ENCODE measurements around the gene AFTPH. TPM values are rescaled to one million over a fixed set of nuclear protein-coding genes. Genes with fewer than 3 reads are reported as not detected.

Gene AFTPH
- total RNA-seq, 2 experiments from 2014 or later, result 24.2 to 24.3 TPM

DNA sequence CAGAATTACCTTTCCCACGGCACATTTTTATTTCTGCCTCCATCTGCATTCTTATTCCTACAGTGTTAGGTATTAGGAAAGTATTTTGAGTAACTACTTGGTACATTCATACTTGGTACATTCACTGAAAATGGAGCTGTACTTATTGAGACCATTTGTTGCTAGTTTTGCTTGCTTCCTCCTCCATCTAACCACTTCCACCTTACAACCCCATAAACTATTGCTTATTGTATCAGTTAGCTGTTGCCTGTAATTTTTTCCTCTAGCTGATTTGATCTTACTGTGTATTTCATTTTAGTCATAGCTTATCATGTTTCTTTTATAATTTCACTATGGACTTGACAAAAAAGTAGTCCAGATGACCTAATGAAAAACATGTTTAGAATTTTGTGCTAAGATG lies 50.7 kb downstream of the AFTPH start:
- Histone ChIP-seq H3K27ac (ENCODE audit: low read depth in 1 of 2, low read length in 2 of 2) (no peak overlapping the region), H3K4me3 (ENCODE audit: low read length) (no peak overlapping the region), H3K27me3 (ENCODE audit: control insufficient read depth in 1 of 2, insufficient read depth in 2 of 2, low read length in 2 of 2) (no peaks in the 10 kb centered on the region), H3K4me1 (ENCODE audit: insufficient read depth, low read length) (no peaks in the 10 kb centered on the region), H3K36me3 (ENCODE audit: insufficient read depth, low read length) (peaks cover 69% of the 10 kb centered on the region), H3K9me3 (ENCODE audit: control insufficient read depth in 1 of 2, insufficient read depth in 1 of 2, low read length in 2 of 2) (no peaks in the 10 kb centered on the region)
- peaks cover 81% of the 10 kb centered on the region for H3K36me3 Mint-ChIP-seq (ENCODE audit: low read depth)
- H3K4me3 Mint-ChIP-seq, result no peak overlapping the region
- H3K9me3 Mint-ChIP-seq, result no peaks in the 10 kb centered on the region
- TF ChIP-seq CTCF (IDR thresholded peaks at IDR 0.05), result no peak
- no peaks in the 10 kb centered on the region for H3K4me1 Mint-ChIP-seq (ENCODE audit: low read depth)
- intact Hi-C loops (cut with DNase I, micrococcal nuclease), result no loop called here
- POLR2A ChIA-PET, result interaction anchor here (0.6 kb wide), 1 partner anchor 77 kb away, joined by 3 read pairs; no protein-coding TSS in a partner anchor
- H3K27ac Mint-ChIP-seq, result peak overlapping the region; percentile 7
- CTCF ChIA-PET, result interaction anchor here (0.8 kb wide), 1 partner anchor 52 kb away, joined by 3 read pairs; no protein-coding TSS in a partner anchor
- H3K27me3 Mint-ChIP-seq, result no peaks in the 10 kb centered on the region
- DNase-seq, result no peak
- no peak for ATAC-seq (ENCODE audit: poor library complexity)

DNA sequence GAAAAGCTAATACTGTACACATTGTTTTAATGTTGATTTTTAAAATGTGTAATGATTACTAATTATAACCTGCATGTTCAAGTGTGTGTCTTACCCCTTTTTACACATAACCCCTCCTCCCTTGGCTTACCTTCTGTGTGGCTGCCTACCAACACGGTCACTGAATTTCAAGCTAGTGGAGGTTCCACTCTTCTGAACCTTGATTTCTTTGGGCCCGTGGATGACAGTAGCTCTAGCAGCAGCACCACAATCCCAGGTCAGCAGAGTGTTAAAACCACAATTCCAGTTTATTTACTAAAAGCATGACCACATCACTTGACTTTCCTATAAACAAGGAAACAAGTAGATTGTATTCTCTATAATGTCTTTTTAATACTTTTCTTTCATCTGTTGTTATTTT lies 56.9 kb downstream of the AFTPH start:
- H3K4me1 ChIP-seq (ENCODE audit: insufficient read depth, low read length), result no peaks in the 10 kb centered on the region
- no peak overlapping the region for H3K4me3 ChIP-seq (ENCODE audit: low read length)
- CTCF ChIA-PET, result interaction anchor here (1.2 to 1.4 kb wide), 2 partner anchors 21 to 65 kb away, joined by 3 read pairs; no protein-coding TSS in a partner anchor
- ATAC-seq (ENCODE audit: poor library complexity) (no peak), DNase-seq (no peak)
- Mint-ChIP-seq H3K36me3 (ENCODE audit: low read depth) (peaks cover 55% of the 10 kb centered on the region), H3K9me3 (no peaks in the 10 kb centered on the region), H3K27me3 (no peaks in the 10 kb centered on the region), H3K4me1 (ENCODE audit: low read depth) (no peaks in the 10 kb centered on the region), H3K4me3 (no peak overlapping the region), H3K27ac (no peak overlapping the region)
- H3K36me3 ChIP-seq (ENCODE audit: insufficient read depth, low read length), result peaks cover 49% of the 10 kb centered on the region
- intact Hi-C loops (cut with DNase I, micrococcal nuclease), result no loop called here
- H3K27ac ChIP-seq (ENCODE audit: low read depth in 1 of 2, low read length in 2 of 2), result no peak overlapping the region
- no peak for TF ChIP-seq CTCF (IDR thresholded peaks at IDR 0.05)
- POLR2A ChIA-PET, result interaction anchor here (0.6 kb wide), 1 partner anchor 170 kb away, joined by 3 read pairs; no protein-coding TSS in a partner anchor
- H3K27me3 ChIP-seq (ENCODE audit: control insufficient read depth in 1 of 2, insufficient read depth in 2 of 2, low read length in 2 of 2), result no peaks in the 10 kb centered on the region
- H3K9me3 ChIP-seq (ENCODE audit: control insufficient read depth in 1 of 2, insufficient read depth in 1 of 2, low read length in 2 of 2), result no peaks in the 10 kb centered on the region

GRCh38 chr2:64581777-64582539 lies 57.8 kb downstream of the AFTPH start:
- ChIA-PET POLR2A (interaction anchor here (1.1 kb wide), 1 partner anchor 72 kb away, joined by 3 read pairs; the partner anchor contains the start of gene SERTAD2), CTCF (interaction anchor here (1.0 to 1.4 kb wide), 3 partner anchors 9 to 65 kb away, joined by 3 read pairs; no protein-coding TSS in a partner anchor)
- Mint-ChIP-seq H3K9me3 (no peaks in the 10 kb centered on the region), H3K36me3 (ENCODE audit: low read depth) (peaks cover 51% of the 10 kb centered on the region), H3K27ac (no peak overlapping the region), H3K4me1 (ENCODE audit: low read depth) (no peaks in the 10 kb centered on the region), H3K27me3 (no peaks in the 10 kb centered on the region), H3K4me3 (no peak overlapping the region)
- TF ChIP-seq CTCF (IDR thresholded peaks at IDR 0.05), result no peak
- no peak for ATAC-seq (ENCODE audit: poor library complexity)
- DNase-seq, result no peak
- H3K36me3 ChIP-seq (ENCODE audit: insufficient read depth, low read length), result peaks cover 49% of the 10 kb centered on the region
- no peak overlapping the region for H3K27ac ChIP-seq (ENCODE audit: low read depth in 1 of 2, low read length in 2 of 2)
- intact Hi-C loops (cut with DNase I, micrococcal nuclease), result no loop called here
- H3K9me3 ChIP-seq (ENCODE audit: control insufficient read depth in 1 of 2, insufficient read depth in 1 of 2, low read length in 2 of 2), result no peaks in the 10 kb centered on the region
- H3K4me3 ChIP-seq (ENCODE audit: low read length), result no peak overlapping the region
- no peaks in the 10 kb centered on the region for H3K27me3 ChIP-seq (ENCODE audit: control insufficient read depth in 1 of 2, insufficient read depth in 2 of 2, low read length in 2 of 2)
- H3K4me1 ChIP-seq (ENCODE audit: insufficient read depth, low read length), result no peaks in the 10 kb centered on the region
